Breast epithelium (tissue), 4 donors: ENCODE measurements around the gene ADGRE2. TPM values are rescaled to one million over a fixed set of nuclear protein-coding genes. Genes with fewer than 3 reads are reported as not detected.
"Not testable (repeated sequence)": the region's sequence is repeated elsewhere in the genome, so short reads cannot be mapped to it uniquely, and the experiment has no call there.

Experiments used
- DNase-seq, 2 donors: peaks; one replicate each; pipeline ENCODE4 v3.0.0-alpha.2; 2019; ENCODE audit warnings: low spot score in 2 of 2
- H3K27ac ChIP-seq, 2 donors: fragments of 200-600 bp; sonication (generic) in 1 of 2; one replicate each; pipeline ENCODE4 v1.5.1; 2016 to 2019; ENCODE audit warnings: mild to moderate bottlenecking in 1 of 2
- H3K27me3 ChIP-seq, 2 donors: fragments of 200-600 bp; sonication (generic) in 1 of 2; one replicate each; pipeline versions ENCODE4 v1.5.1 to v1.6.0; 2017 to 2019; ENCODE audit warnings: control low read depth in 1 of 2, mild to moderate bottlenecking in 1 of 2
- H3K36me3 ChIP-seq: fragments of 200-600 bp; one replicate; pipeline ENCODE4 v1.5.1; 2019
- H3K4me1 ChIP-seq, 2 donors: fragments of 200-600 bp; sonication (generic); one replicate each; pipeline ENCODE4 v1.5.1; 2016 to 2019; ENCODE audit warnings: control low read depth in 1 of 2
- H3K4me3 ChIP-seq, 3 donors: fragments of 200-600 bp; sonication (generic); 1 replicate in 2 of 3; 2 replicates in 1 of 3; pipeline ENCODE4 v1.5.1; 2016 to 2019; ENCODE audit warnings: mild to moderate bottlenecking in 3 of 3, moderate library complexity in 2 of 3
- H3K9me3 ChIP-seq, 2 donors: fragments of 200-600 bp; sonication (generic) in 1 of 2; one replicate each; pipeline ENCODE4 v1.5.1; 2016 to 2019; ENCODE audit warnings: control low read depth in 1 of 2
- POLR2A ChIP-seq: fragments of 450-650 bp; IDR thresholded peaks from one replicate; pipeline ENCODE4 v1.6.1; 2016; ENCODE audit warnings: antibody characterized with exemption, mild to moderate bottlenecking, moderate library complexity
- POLR2AphosphoS5 ChIP-seq, 3 donors: sonication (generic); formaldehyde crosslinking; IDR thresholded peaks; one replicate each; pipeline ENCODE4 v1.6.1; 2017; ENCODE audit warnings: antibody characterized with exemption in 3 of 3
- intact Hi-C: fragments of 100-400 bp; cut with DNase I; formaldehyde crosslinking; loops from one replicate; pipeline ENCODE4 v1.15.1; 2023; ENCODE audit warnings: low total_unique reads
- total RNA-seq, 3 donors: library from RNA; depleted of rRNA; stranded (reverse); fragments of >200 nt; gene quantifications; one replicate each; pipeline ENCODE4 v1.1.0, GENCODE V29; 2016
- TF ChIP-seq, protein P1 (sequence below), 3 donors: fragments of 450-650 bp; IDR thresholded peaks; one replicate each; pipeline ENCODE4 v1.5.1; 2016 to 2017; ENCODE audit warnings: antibody characterized with exemption in 3 of 3, mild to moderate bottlenecking in 3 of 3, moderate library complexity in 3 of 3

Gene ADGRE2
- total RNA-seq, result 10 to 100 TPM in 1 of 3 donors, 1 to 10 TPM in 2; 1.9 to 32.1 (median 9.8) TPM

- H3K27ac ChIP-seq, H3K9me3 ChIP-seq, intact Hi-C loops, H3K4me1 ChIP-seq, H3K27me3 ChIP-seq, H3K4me3 ChIP-seq, H3K36me3 ChIP-seq: not testable (repeated sequence)
- peak in 1 of 2 donors; percentile 25 for DNase-seq
Observed at GRCh38 chr19:14778110-14778845, at the start of gene ADGRE2. Gene ADGRE2, minus strand, starts transcription at chr19:14778560. Its CDS starts 1,804 bp downstream, at chr19:14776756.

DNA sequence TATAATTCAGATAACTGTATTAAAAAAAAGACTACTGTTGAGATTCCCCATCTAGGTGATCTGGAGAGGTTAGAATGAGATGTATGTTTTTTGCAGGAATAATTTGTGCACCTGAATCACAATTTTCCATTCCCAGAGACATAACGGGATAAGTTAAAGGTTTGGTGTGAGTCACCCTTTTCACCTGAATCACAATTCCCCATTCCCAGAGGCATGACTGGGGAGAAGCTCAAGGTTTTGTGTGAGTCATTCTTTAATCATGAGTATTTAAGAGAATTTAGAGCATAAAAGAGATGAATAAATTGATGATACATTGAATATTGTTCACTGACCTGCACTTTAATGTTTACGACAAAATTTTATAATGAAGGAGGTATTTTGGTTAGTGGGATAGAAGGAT, 47.6 kb upstream of the ADGRE2 start:
- H3K4me1 ChIP-seq, result no peaks in the 10 kb centered on the region
- H3K9me3 ChIP-seq, result no peaks in the 10 kb centered on the region
- no peak for TF ChIP-seq POLR2AphosphoS5 (IDR thresholded peaks at IDR 0.05)
- TF ChIP-seq POLR2A, result no peak
- TF ChIP-seq, protein P1, sequence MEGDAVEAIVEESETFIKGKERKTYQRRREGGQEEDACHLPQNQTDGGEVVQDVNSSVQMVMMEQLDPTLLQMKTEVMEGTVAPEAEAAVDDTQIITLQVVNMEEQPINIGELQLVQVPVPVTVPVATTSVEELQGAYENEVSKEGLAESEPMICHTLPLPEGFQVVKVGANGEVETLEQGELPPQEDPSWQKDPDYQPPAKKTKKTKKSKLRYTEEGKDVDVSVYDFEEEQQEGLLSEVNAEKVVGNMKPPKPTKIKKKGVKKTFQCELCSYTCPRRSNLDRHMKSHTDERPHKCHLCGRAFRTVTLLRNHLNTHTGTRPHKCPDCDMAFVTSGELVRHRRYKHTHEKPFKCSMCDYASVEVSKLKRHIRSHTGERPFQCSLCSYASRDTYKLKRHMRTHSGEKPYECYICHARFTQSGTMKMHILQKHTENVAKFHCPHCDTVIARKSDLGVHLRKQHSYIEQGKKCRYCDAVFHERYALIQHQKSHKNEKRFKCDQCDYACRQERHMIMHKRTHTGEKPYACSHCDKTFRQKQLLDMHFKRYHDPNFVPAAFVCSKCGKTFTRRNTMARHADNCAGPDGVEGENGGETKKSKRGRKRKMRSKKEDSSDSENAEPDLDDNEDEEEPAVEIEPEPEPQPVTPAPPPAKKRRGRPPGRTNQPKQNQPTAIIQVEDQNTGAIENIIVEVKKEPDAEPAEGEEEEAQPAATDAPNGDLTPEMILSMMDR (IDR thresholded peaks at IDR 0.05), result no peak
- intact Hi-C loops, result no loop called here
- H3K27ac ChIP-seq, result no peak overlapping the region
- no peak overlapping the region for H3K4me3 ChIP-seq
- no peak for DNase-seq
- H3K27me3 ChIP-seq, result no peaks in the 10 kb centered on the region
- H3K36me3 ChIP-seq, result no peaks in the 10 kb centered on the region

- Histone ChIP-seq H3K36me3 (no peaks in the 10 kb centered on the region), H3K4me1 (no peaks in the 10 kb centered on the region), H3K27ac (no peak overlapping the region), H3K4me3 (no peak overlapping the region), H3K27me3 (no peaks in the 10 kb centered on the region), H3K9me3 (no peaks in the 10 kb centered on the region)
- TF ChIP-seq, protein P1 (IDR thresholded peaks at IDR 0.05), result no peak
- no peak for TF ChIP-seq POLR2AphosphoS5 (IDR thresholded peaks at IDR 0.05)
- no peak for TF ChIP-seq POLR2A
- intact Hi-C loops, result no loop called here
- no peak for DNase-seq
Observed at GRCh38 chr19:14821937-14822336, 43.6 kb upstream of the ADGRE2 start.

DNA sequence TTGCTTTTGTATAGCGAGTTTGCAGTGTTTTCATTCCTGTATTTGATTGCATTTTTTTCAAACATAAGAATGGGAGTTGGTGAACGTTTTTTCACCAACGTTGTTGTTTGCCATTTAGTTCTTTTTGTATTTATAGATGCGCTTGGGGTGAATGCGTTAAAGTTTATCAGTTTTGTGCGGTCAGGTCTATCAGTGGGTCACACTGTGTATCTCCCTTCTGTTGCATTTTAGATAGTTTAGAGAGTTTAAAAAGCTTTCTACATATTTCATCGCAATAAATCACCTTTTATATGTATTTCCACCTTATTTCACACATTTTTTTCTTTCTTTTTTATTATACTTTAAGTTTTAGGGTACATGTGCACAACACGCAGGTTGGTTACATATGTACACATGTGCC, 40.2 kb upstream of the ADGRE2 start:
- intact Hi-C loops, result no loop called here
- no peak for DNase-seq
- H3K36me3 ChIP-seq, result no peaks in the 10 kb centered on the region

DNA sequence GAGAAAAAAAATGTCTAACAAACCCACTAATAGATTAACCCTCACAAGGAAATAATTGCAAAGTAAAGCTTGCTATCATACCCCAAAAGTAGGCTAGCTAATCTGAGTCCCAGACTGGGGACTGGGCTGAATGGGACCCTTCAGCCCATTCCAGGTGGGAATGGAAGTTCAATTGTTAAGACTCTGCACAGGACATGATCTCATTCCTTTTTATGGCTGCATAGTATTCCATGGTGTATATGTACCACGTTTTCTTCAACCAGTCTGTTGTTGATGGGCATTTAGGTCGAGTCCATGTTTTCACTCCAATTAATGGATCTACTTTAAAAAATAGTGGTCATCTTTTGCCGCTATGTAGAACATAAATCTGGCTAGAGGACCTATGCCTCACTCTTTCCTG, 38.7 kb upstream of the ADGRE2 start:
- TF ChIP-seq, protein P1 (IDR thresholded peaks at IDR 0.05), result no peak
- TF ChIP-seq POLR2A (no peak), POLR2AphosphoS5 (IDR thresholded peaks at IDR 0.05) (no peak)
- Histone ChIP-seq H3K4me3 (no peak overlapping the region), H3K4me1 (no peaks in the 10 kb centered on the region), H3K27me3 (no peaks in the 10 kb centered on the region), H3K27ac (no peak overlapping the region), H3K9me3 (no peaks in the 10 kb centered on the region), H3K36me3 (no peaks in the 10 kb centered on the region)
- DNase-seq, result no peak
- intact Hi-C loops, result no loop called here

More for the DNA sequence above, 40.2 kb upstream of the ADGRE2 start:
- Histone ChIP-seq H3K9me3 (no peaks in the 10 kb centered on the region), H3K4me1 (no peaks in the 10 kb centered on the region), H3K4me3 (no peak overlapping the region), H3K27ac (no peak overlapping the region), H3K27me3 (no peaks in the 10 kb centered on the region)
- TF ChIP-seq, protein P1 (IDR thresholded peaks at IDR 0.05), result no peak
- TF ChIP-seq POLR2AphosphoS5 (IDR thresholded peaks at IDR 0.05), result no peak
- TF ChIP-seq POLR2A, result no peak
